IMR-90 (cell line): Measurements from ENCODE around the gene RUNX1. TPM values are rescaled to one million over a fixed set of nuclear protein-coding genes. Genes with fewer than 3 reads are reported as not detected.
A peak's percentile ranks its signal among the peaks of the same experiment; 100 is the strongest.

ENCODE experiments used
- ATAC-seq: fragments of 200-7000 bp; cut with Tn5 transposase; 2 replicates; pipeline ENCODE4 v1.9.1; 2020; ENCODE audit warnings: low read depth, mild to moderate bottlenecking, moderate library complexity
- BruUV-seq: library from RNA; stranded (reverse); fragments of 400-500 nt; replicated peaks from 2 replicates; lab custom pipeline; 2021; lab: Mats Ljungman, UMichigan
- CTCF ChIA-PET: fragments of 300-600 bp; formaldehyde crosslinking; extraction: SDS; loops from one replicate; lab custom pipeline; 2021; ENCODE audit warnings: antibody characterized with exemption; lab: Yijun Ruan, JAX
- POLR2A ChIA-PET: fragments of 300-600 bp; sonication (Branson Sonifier 250); formaldehyde crosslinking; loops from one replicate; lab custom pipeline; 2022; ENCODE audit warnings: antibody characterized with exemption; ENCODE audit not compliant: unreplicated experiment; lab: Charles Lee
- DNase-seq: peaks from one replicate; pipeline ENCODE4 v3.0.0; 2013
- H2AFZ ChIP-seq: replicated peaks from 2 replicates; pipeline ENCODE3; 2013; ENCODE audit warnings: low read length, mild to moderate bottlenecking; ENCODE audit not compliant: poor library complexity
- H2AK5ac ChIP-seq: 2 replicates; pipeline ENCODE4 v1.6.1; 2013; ENCODE audit warnings: low read depth, low read length, inconsistent platforms
- H2AK9ac ChIP-seq: replicated peaks from 2 replicates; pipeline ENCODE3; 2013; ENCODE audit warnings: mild to moderate bottlenecking, low read depth, low read length, moderate library complexity; ENCODE audit not compliant: poor library complexity
- H2BK120ac ChIP-seq: 2 replicates; pipeline ENCODE4 v1.6.1; 2013; ENCODE audit warnings: low read depth, low read length, inconsistent platforms
- H2BK15ac ChIP-seq: 3 replicates; pipeline ENCODE4 v1.6.1; 2013; ENCODE audit warnings: low read depth, low read length, inconsistent platforms
- H2BK20ac ChIP-seq: 2 replicates; pipeline ENCODE4 v1.6.1; 2013; ENCODE audit warnings: low read depth, mild to moderate bottlenecking, inconsistent platforms, low read length, moderate library complexity
- H2BK5ac ChIP-seq: 2 replicates; pipeline ENCODE4 v1.6.1; 2013; ENCODE audit warnings: mild to moderate bottlenecking, low read depth, low read length, inconsistent platforms; ENCODE audit not compliant: poor library complexity, severe bottlenecking
- H3K14ac ChIP-seq: replicated peaks from 2 replicates; pipeline ENCODE4 v1.6.1; 2013; ENCODE audit warnings: low read depth, low read length, inconsistent platforms
- H3K18ac ChIP-seq: 2 replicates; pipeline ENCODE4 v1.6.1; 2013; ENCODE audit warnings: low read depth, low read length, control low read depth
- H3K23ac ChIP-seq: 2 replicates; pipeline ENCODE4 v1.6.1; 2013; ENCODE audit warnings: low read depth, low read length, inconsistent platforms
- H3K27ac ChIP-seq: 2 replicates; pipeline ENCODE4 v1.5.1; 2013; ENCODE audit warnings: mild to moderate bottlenecking, control low read depth, low read length; ENCODE audit not compliant: insufficient read depth
- H3K27me3 ChIP-seq: 2 replicates; pipeline ENCODE4 v1.6.1; 2013; ENCODE audit warnings: low read length; ENCODE audit not compliant: control insufficient read depth, insufficient read depth
- H3K36me3 ChIP-seq: 2 replicates; pipeline ENCODE4 v1.6.1; 2013; ENCODE audit warnings: low read length, mixed read lengths; ENCODE audit not compliant: control insufficient read depth, insufficient read depth
- H3K4ac ChIP-seq: 2 replicates; pipeline ENCODE4 v1.6.1; 2013; ENCODE audit warnings: low read depth, low read length, inconsistent platforms
- H3K4me1 ChIP-seq: 2 replicates; pipeline ENCODE4 v1.6.1; 2013; ENCODE audit warnings: low read length, mixed read lengths; ENCODE audit not compliant: control insufficient read depth, insufficient read depth
- H3K4me2 ChIP-seq: 2 replicates; pipeline ENCODE4 v1.6.1; 2013; ENCODE audit warnings: low read depth, mild to moderate bottlenecking, control low read depth, low read length, moderate library complexity
- H3K4me3 ChIP-seq: 2 replicates; pipeline ENCODE4 v1.5.1; 2013; ENCODE audit warnings: low read depth, mild to moderate bottlenecking, control low read depth, low read length, moderate library complexity; ENCODE audit not compliant: insufficient read depth
- H3K56ac ChIP-seq: 2 replicates; pipeline ENCODE4 v1.6.1; 2013; ENCODE audit warnings: low read length, inconsistent platforms; ENCODE audit not compliant: insufficient read depth; ENCODE audit errors: extremely low read depth
- H3K79me1 ChIP-seq, 2 experiments: 2 replicates each; pipeline ENCODE4 v1.6.1; 2013; ENCODE audit warnings: low read length in 2 of 2, inconsistent platforms in 1 of 2, low read depth in 1 of 2
- H3K9ac ChIP-seq: 2 replicates; pipeline ENCODE4 v1.6.1; 2013; ENCODE audit warnings: low read depth, low read length, control low read depth
- H3K9me1 ChIP-seq: 2 replicates; pipeline ENCODE4 v1.6.1; 2013; ENCODE audit warnings: low read length, inconsistent platforms; ENCODE audit not compliant: insufficient read depth
- H3K9me3 ChIP-seq: 2 replicates; pipeline ENCODE4 v1.6.1; 2013; ENCODE audit warnings: low read length; ENCODE audit not compliant: control insufficient read depth, insufficient read depth
- H4K20me1 ChIP-seq: 2 replicates; pipeline ENCODE4 v1.6.1; 2013; ENCODE audit warnings: low read length, inconsistent platforms; ENCODE audit not compliant: insufficient read depth
- H4K5ac ChIP-seq: 2 replicates; pipeline ENCODE4 v1.6.1; 2013; ENCODE audit warnings: mild to moderate bottlenecking, low read depth, low read length, control low read depth
- H4K8ac ChIP-seq, 2 experiments: 2 replicates each; pipeline ENCODE4 v1.6.1; 2013; ENCODE audit warnings: low read depth in 2 of 2, low read length in 2 of 2, control low read depth in 1 of 2, inconsistent platforms in 1 of 2
- H4K91ac ChIP-seq: 2 replicates; pipeline ENCODE4 v1.6.1; 2013; ENCODE audit warnings: low read depth, low read length, inconsistent platforms; ENCODE audit not compliant: insufficient read depth
- BHLHE40 ChIP-seq: fragments of 150-350 bp; IDR thresholded peaks from 2 replicates; pipeline ENCODE4 v1.6.1; 2016; ENCODE audit warnings: mild to moderate bottlenecking, low read depth, low read length
- CEBPB ChIP-seq: IDR thresholded peaks from 2 replicates; pipeline ENCODE4 v1.6.1; 2012; ENCODE audit warnings: low read depth, low read length, improper control_type of control experiment
- CHD1 ChIP-seq: IDR thresholded peaks from 2 replicates; pipeline ENCODE4 v1.6.1; 2012; ENCODE audit warnings: low read depth, low read length, improper control_type of control experiment
- ELK1 ChIP-seq: fragments of 150-350 bp; IDR thresholded peaks from 2 replicates; pipeline ENCODE4 v1.6.1; 2016; ENCODE audit warnings: low read depth, mild to moderate bottlenecking, low read length, moderate library complexity, borderline replicate concordance
- FOS ChIP-seq: fragments of 150-350 bp; IDR thresholded peaks from 2 replicates; pipeline ENCODE4 v1.6.1; 2016; ENCODE audit warnings: low read depth, low read length
- MAZ ChIP-seq: IDR thresholded peaks from 2 replicates; pipeline ENCODE4 v1.6.1; 2012; ENCODE audit warnings: low read depth, mild to moderate bottlenecking, low read length, improper control_type of control experiment, moderate library complexity, borderline replicate concordance
- MXI1 ChIP-seq: IDR thresholded peaks from 2 replicates; pipeline ENCODE4 v1.6.1; 2012; ENCODE audit warnings: low read depth, mild to moderate bottlenecking, low read length, moderate library complexity, borderline replicate concordance
- NFE2L2 ChIP-seq: fragments of 150-350 bp; IDR thresholded peaks from 2 replicates; pipeline ENCODE4 v1.6.1; 2016; ENCODE audit warnings: low read depth, mild to moderate bottlenecking, low read length
- RFX5 ChIP-seq: IDR thresholded peaks from 2 replicates; pipeline ENCODE4 v1.8.0; 2012; ENCODE audit warnings: low read depth, mild to moderate bottlenecking, low read length, moderate library complexity
- WGBS, 2 experiments: methylation state at CpG; one replicate each; pipeline versions ENCODE4 v1.1.5 to v1.1.7; 2013; ENCODE audit warnings: missing lambda C conversion rate in 2 of 2; ENCODE audit not compliant: insufficient read length in 1 of 2; ENCODE audit errors: extremely low coverage in 2 of 2; 5-methylcytosine and 5-hydroxymethylcytosine counted together
- dilution Hi-C: fragments of 300-500 bp; cut with HindIII; formaldehyde crosslinking; loops from one replicate; pipeline ENCODE4 v1.14.3; 2018; ENCODE audit warnings: low sequenced_read_pairs; ENCODE audit not compliant: unreplicated experiment
- in situ Hi-C: fragments of 300-500 bp; cut with MboI; formaldehyde crosslinking; loops from 3 replicates; pipeline ENCODE4 v1.14.3; 2019; ENCODE audit warnings: low sequenced_read_pairs, inconsistent platforms, mixed read lengths
- intact Hi-C: fragments of 100-400 bp; cut with micrococcal nuclease; formaldehyde crosslinking; loops from 2 replicates; pipeline ENCODE4 v1.10.0; 2022
- polyA plus RNA-seq, 3 experiments: library from polyadenylated mRNA; depleted of rRNA; stranded (reverse); fragments of >200 nt; gene quantifications; 2 replicates each; pipeline ENCODE4 v1.2.3, GENCODE V29; 2012; ENCODE audit warnings: low replicate concordance in 1 of 3
- total RNA-seq: library from RNA; depleted of rRNA; stranded (reverse); fragments of >200 nt; gene quantifications from 2 replicates; pipeline ENCODE4 v1.2.3, GENCODE V29; 2012
- TF ChIP-seq, protein P1 (sequence below): conservative IDR thresholded peaks from 2 replicates; pipeline ENCODE4 v1.5.1; 2012; ENCODE audit warnings: mild to moderate bottlenecking, low read depth, low read length, improper control_type of control experiment

RUNX1 gene
- total and polyA plus RNA-seq, 2 of the 4 experiments (the other 2 are of a cell fraction): 34.5 to 56.5 TPM

GRCh38 chr21:35088319-35088771 lies 39.2 kb upstream of the RUNX1 start:
- TF ChIP-seq FOS (no peak), NFE2L2 (no peak), MAZ (no peak), BHLHE40 (no peak), ELK1 (no peak), CEBPB (no peak), MXI1 (no peak), RFX5 (no peak), CHD1 (no peak)
- TF ChIP-seq, protein P1, sequence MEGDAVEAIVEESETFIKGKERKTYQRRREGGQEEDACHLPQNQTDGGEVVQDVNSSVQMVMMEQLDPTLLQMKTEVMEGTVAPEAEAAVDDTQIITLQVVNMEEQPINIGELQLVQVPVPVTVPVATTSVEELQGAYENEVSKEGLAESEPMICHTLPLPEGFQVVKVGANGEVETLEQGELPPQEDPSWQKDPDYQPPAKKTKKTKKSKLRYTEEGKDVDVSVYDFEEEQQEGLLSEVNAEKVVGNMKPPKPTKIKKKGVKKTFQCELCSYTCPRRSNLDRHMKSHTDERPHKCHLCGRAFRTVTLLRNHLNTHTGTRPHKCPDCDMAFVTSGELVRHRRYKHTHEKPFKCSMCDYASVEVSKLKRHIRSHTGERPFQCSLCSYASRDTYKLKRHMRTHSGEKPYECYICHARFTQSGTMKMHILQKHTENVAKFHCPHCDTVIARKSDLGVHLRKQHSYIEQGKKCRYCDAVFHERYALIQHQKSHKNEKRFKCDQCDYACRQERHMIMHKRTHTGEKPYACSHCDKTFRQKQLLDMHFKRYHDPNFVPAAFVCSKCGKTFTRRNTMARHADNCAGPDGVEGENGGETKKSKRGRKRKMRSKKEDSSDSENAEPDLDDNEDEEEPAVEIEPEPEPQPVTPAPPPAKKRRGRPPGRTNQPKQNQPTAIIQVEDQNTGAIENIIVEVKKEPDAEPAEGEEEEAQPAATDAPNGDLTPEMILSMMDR: no peak
- H2BK20ac ChIP-seq: no peak overlapping the region; the same call in 1 of the 2 replicates
- dilution Hi-C loops (no loop called here), intact Hi-C loops (loop anchor here (5.0 kb wide), 1 partner anchor 114 kb away; no protein-coding TSS in a partner anchor), in situ Hi-C loops (no loop called here)
- H3K36me3 ChIP-seq: no peaks in the 10 kb centered on the region
- no TSS peak for BruUV-seq
- no peak overlapping the region for H3K27ac ChIP-seq
- no peaks in the 10 kb centered on the region for H3K9me1 ChIP-seq
- POLR2A ChIA-PET: no interaction called here
- H3K14ac ChIP-seq: no peak overlapping the region
- peaks cover 10% of the 10 kb centered on the region for H3K4me1 ChIP-seq
- no peak overlapping the region for H2BK120ac ChIP-seq
- DNase-seq (peak; percentile 46), ATAC-seq (peak; percentile 33; the same call in 1 of the 2 replicates)
- H4K20me1 ChIP-seq: no peaks in the 10 kb centered on the region
- H4K5ac ChIP-seq: no peak overlapping the region
- H2AFZ ChIP-seq: no peak overlapping the region
- H3K9ac ChIP-seq: no peak overlapping the region
- H2AK9ac ChIP-seq: no peak overlapping the region
- peak overlapping the region; percentile 14; the same call in 1 of the 2 replicates for H3K18ac ChIP-seq
- H3K23ac ChIP-seq: no peak overlapping the region
- no peak overlapping the region for H4K8ac ChIP-seq
- no peak overlapping the region for H3K4ac ChIP-seq
- no peak overlapping the region for H4K91ac ChIP-seq
- H3K4me2 ChIP-seq: no peak overlapping the region
- H3K79me1 ChIP-seq: no peaks in the 10 kb centered on the region
- H3K9me3 ChIP-seq: peaks cover 7% of the 10 kb centered on the region
- CTCF ChIA-PET: interaction anchor here (0.8 to 1.2 kb wide), 2 partner anchors 10 to 12 kb away, joined by 3 to 4 read pairs; no protein-coding TSS in a partner anchor
- no peak overlapping the region for H3K56ac ChIP-seq
- no peak overlapping the region for H3K4me3 ChIP-seq
- no CpG with 5 or more reads among the region's 2 CpGs for WGBS, 2 experiments
- H2BK15ac ChIP-seq: no peak overlapping the region
- no peak overlapping the region for H2AK5ac ChIP-seq
- no peaks in the 10 kb centered on the region for H3K27me3 ChIP-seq
- H2BK5ac ChIP-seq: no peak overlapping the region
